Panc1 (cell line): ENCODE data around the gene RIOK2. TPM values are rescaled to one million over a fixed set of nuclear protein-coding genes. Genes with fewer than 3 reads are reported as not detected.

Experiments
- ATAC-seq: fragments of 200-7000 bp; cut with Tn5 transposase; 2 replicates; pipeline ENCODE4 v1.9.1; 2020; ENCODE audit warnings: mild to moderate bottlenecking, moderate library complexity
- BruUV-seq: library from RNA; stranded (reverse); fragments of 400-500 nt; replicated peaks from 2 replicates; lab custom pipeline; 2021; lab: Mats Ljungman, UMichigan
- CTCF ChIA-PET: fragments of 300-600 bp; sonication (Branson Sonifier 250); formaldehyde crosslinking; loops from one replicate; lab custom pipeline; 2022; ENCODE audit warnings: antibody characterized with exemption; lab: Charles Lee
- POLR2A ChIA-PET: fragments of 300-600 bp; sonication (Branson Sonifier 250); formaldehyde crosslinking; loops from one replicate; lab custom pipeline; 2022; ENCODE audit warnings: antibody characterized with exemption; lab: Charles Lee
- DNase-seq: peaks from one replicate; pipeline ENCODE4 v3.0.0-alpha.2; 2010; ENCODE audit warnings: low read depth, low spot score
- H3K27ac ChIP-seq: 2 replicates; pipeline ENCODE4 v1.5.1; 2011; ENCODE audit warnings: mild to moderate bottlenecking, low read length, inconsistent platforms
- H3K27me3 ChIP-seq: fragments of 200-500 bp; sonication (Bioruptor generic); 2 replicates; pipeline ENCODE4 v1.6.0; 2014; ENCODE audit warnings: low read length, inconsistent platforms; ENCODE audit not compliant: control insufficient read depth, insufficient read depth
- H3K36me3 ChIP-seq: fragments of 200-500 bp; sonication (Bioruptor generic); 2 replicates; pipeline ENCODE4 v1.5.1; 2014; ENCODE audit warnings: inconsistent platforms, mild to moderate bottlenecking, low read length, moderate library complexity; ENCODE audit not compliant: control insufficient read depth, insufficient read depth
- H3K4me1 ChIP-seq: 2 replicates; pipeline ENCODE4 v1.5.1; 2011; ENCODE audit warnings: inconsistent platforms, mild to moderate bottlenecking, low read length, moderate library complexity; ENCODE audit not compliant: control insufficient read depth, insufficient read depth
- H3K4me3 ChIP-seq, 2 experiments: 2 replicates each; pipeline ENCODE4 v1.5.1; 2011 to 2012; ENCODE audit warnings: low read depth in 2 of 2, low read length in 2 of 2, mild to moderate bottlenecking in 2 of 2, inconsistent platforms in 1 of 2, moderate library complexity in 1 of 2
- H3K9me3 ChIP-seq: fragments of 200-500 bp; sonication (Bioruptor generic); 2 replicates; pipeline ENCODE4 v1.5.1; 2014; ENCODE audit warnings: low read depth, mild to moderate bottlenecking, inconsistent platforms, low read length, moderate library complexity; ENCODE audit not compliant: control insufficient read depth, insufficient read depth
- CTCF ChIP-seq: fragments of 450-650 bp; IDR thresholded peaks from 2 replicates; pipeline ENCODE4 v1.5.1; 2017; ENCODE audit warnings: mild to moderate bottlenecking
- POLR2AphosphoS5 ChIP-seq: IDR thresholded peaks from 2 replicates; pipeline ENCODE4 v1.6.1; 2012; ENCODE audit warnings: mild to moderate bottlenecking, low read depth, low read length, moderate library complexity
- REST ChIP-seq, 2 experiments: IDR thresholded peaks; 2 replicates each; pipeline ENCODE4 v1.6.1; 2011 to 2012; ENCODE audit warnings: low read depth in 2 of 2, control low read depth in 1 of 2, low read length in 1 of 2, mild to moderate bottlenecking in 1 of 2, moderate library complexity in 1 of 2; ENCODE audit not compliant: insufficient read depth in 1 of 2
- SIN3A ChIP-seq: IDR thresholded peaks from 2 replicates; pipeline ENCODE4 v1.6.1; 2012; ENCODE audit warnings: low read depth, mild to moderate bottlenecking, low read length, moderate library complexity, borderline replicate concordance; ENCODE audit not compliant: insufficient read depth
- TCF7L2 ChIP-seq: IDR thresholded peaks from 2 replicates; pipeline ENCODE4 v1.6.1; 2011; ENCODE audit warnings: mild to moderate bottlenecking, low read depth, low read length, inconsistent platforms
- in situ Hi-C: cut with HindIII; loops from 2 replicates; pipeline ENCODE4 v1.10.0; 2016; ENCODE audit warnings: low sequenced_read_pairs, low pct_unique_long_range_greater_than_20kb
- intact Hi-C: fragments of 100-400 bp; cut with micrococcal nuclease; formaldehyde crosslinking; loops from one replicate; pipeline ENCODE4 v1.10.0; 2022; ENCODE audit not compliant: unreplicated experiment
- total RNA-seq: library from RNA; stranded (reverse); gene quantifications from one replicate; pipeline ENCODE4 v1.2.1, GENCODE V29; 2021; ENCODE audit not compliant: unreplicated experiment

Gene RIOK2
- total RNA-seq, 1 experiment from 2014 or later: 32.5 TPM

DNA sequence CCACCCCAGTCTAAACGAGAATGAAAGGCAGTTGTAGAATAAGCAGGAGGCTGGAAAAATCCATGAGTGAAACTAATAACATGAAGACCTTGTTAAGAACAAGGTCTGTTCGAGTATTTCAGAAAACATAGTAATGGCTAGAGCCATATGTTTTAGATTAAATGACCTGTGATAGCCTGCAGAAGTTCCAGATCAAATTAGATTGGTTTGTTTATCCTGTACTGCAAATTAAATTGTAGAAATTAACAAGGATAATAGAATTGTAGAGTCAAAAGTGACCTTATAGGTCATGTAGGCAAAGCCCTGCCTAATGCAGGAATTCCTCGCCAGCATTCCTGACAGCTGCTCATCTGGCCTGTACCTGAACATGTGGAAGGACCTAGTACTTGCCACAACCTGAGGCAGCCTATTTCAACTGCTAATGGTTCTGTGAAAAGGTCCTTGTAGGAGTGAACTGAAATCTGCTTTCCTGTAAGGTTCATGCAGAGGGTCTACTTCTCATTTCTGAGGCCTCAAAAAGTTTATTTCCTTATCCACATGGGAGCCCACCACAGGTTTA, 57.8 kb downstream of the RIOK2 start:
- H3K9me3 ChIP-seq: no peaks in the 10 kb centered on the region
- DNase-seq (no peak), ATAC-seq (no peak)
- H3K4me3 ChIP-seq: no peak overlapping the region
- no peaks in the 10 kb centered on the region for H3K4me1 ChIP-seq
- intact Hi-C loops: no loop called here
- peaks cover 31% of the 10 kb centered on the region for H3K27me3 ChIP-seq
- H3K36me3 ChIP-seq: no peaks in the 10 kb centered on the region
- H3K27ac ChIP-seq: no peak overlapping the region
- CTCF ChIA-PET: no interaction called here
- POLR2A ChIA-PET: no interaction called here
- BruUV-seq: no TSS peak
- TF ChIP-seq POLR2AphosphoS5 (no peak), REST (IDR thresholded peaks at IDR 0.05; ENCODE audit: insufficient read depth in 1 of 2, low read depth in 2 of 2, low read length in 1 of 2) (no peak), TCF7L2 (no peak), CTCF (no peak), SIN3A (no peak)
- in situ Hi-C loops: no loop called here

GRCh38 chr5:97124335-97124734, 58.7 kb downstream of the RIOK2 start:
- Histone ChIP-seq H3K27ac (no peak overlapping the region), H3K4me1 (no peaks in the 10 kb centered on the region), H3K36me3 (no peaks in the 10 kb centered on the region), H3K27me3 (peaks cover 32% of the 10 kb centered on the region), H3K4me3 (no peak overlapping the region), H3K9me3 (no peaks in the 10 kb centered on the region)
- ATAC-seq (no peak), DNase-seq (no peak)
- CTCF ChIA-PET: no interaction called here
- BruUV-seq: no TSS peak
- TF ChIP-seq CTCF (no peak), POLR2AphosphoS5 (no peak), REST (IDR thresholded peaks at IDR 0.05; ENCODE audit: insufficient read depth in 1 of 2, low read depth in 2 of 2, low read length in 1 of 2) (no peak), TCF7L2 (no peak), SIN3A (no peak)
- POLR2A ChIA-PET: no interaction called here
- intact Hi-C loops: no loop called here
- in situ Hi-C loops: no loop called here
